ENCODE data around the gene CCDC141. TPM values are rescaled to one million over a fixed set of nuclear protein-coding genes. Genes with fewer than 3 reads are reported as not detected.

CCDC141 gene
- polyA plus RNA-seq, 4 donors, result 0.24 to 0.39 (median 0.30) TPM

DNA sequence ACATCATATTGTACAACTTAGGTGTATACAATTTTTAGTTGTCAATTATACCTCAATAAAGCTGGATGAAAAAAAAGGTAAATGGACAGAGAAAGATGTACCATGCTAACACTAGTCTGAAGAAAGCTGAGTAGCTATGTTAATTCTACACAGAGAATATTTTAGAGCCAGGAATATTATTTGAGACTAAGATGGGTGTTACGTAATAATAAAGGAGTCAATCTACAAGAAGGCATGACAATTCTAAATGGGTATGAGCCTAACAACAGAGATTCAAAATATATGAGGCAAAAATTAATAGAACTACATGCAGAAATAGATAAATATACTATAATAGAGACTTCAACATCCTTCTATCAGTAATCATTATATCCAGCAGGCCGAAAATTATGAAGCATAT, 69.1 kb downstream of the CCDC141 start:
- DNase-seq (ENCODE audit: low read depth in 4 of 4, low spot score in 2 of 4), result no peak

DNA sequence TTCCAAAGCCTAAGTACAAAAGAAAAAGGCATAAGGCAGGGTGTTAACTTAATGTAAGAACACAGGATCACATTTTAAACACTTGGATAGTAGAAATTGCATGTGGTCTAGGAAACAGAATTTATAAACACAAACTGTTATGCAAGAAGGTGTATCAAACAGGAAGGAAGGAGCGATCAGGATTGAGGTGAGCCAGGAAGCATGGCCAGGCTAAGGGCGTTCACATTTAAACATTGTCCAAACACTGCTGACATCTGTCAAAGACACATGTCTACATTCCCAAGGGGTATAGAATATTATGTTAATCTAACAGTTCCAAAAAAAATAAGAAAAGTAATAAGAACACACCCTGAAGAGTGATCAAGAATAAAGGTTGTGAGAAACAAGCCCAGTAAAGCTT, 71.3 kb downstream of the CCDC141 start:
- DNase-seq (ENCODE audit: low read depth in 4 of 4, low spot score in 2 of 4), result no peak

DNA sequence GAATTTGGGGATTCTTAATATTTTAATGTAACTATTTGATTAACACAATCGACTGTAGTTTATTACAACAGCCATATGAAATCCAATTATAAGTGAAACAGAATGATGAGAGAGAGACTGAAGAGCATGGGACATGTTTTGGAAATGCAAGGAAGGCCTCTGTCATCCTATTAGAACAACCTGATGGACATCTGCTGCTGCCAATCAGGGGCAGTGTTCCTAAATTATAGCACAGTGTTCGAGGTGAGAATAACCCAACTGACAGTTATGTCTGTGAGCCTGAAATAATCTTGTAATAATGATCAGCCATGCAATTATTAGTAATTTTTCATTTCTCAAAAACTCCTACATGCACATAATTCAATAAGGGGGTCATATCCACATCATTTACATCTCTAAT, 73.6 kb downstream of the CCDC141 start:
- DNase-seq (ENCODE audit: low read depth in 4 of 4, low spot score in 2 of 4), result no peak

DNA sequence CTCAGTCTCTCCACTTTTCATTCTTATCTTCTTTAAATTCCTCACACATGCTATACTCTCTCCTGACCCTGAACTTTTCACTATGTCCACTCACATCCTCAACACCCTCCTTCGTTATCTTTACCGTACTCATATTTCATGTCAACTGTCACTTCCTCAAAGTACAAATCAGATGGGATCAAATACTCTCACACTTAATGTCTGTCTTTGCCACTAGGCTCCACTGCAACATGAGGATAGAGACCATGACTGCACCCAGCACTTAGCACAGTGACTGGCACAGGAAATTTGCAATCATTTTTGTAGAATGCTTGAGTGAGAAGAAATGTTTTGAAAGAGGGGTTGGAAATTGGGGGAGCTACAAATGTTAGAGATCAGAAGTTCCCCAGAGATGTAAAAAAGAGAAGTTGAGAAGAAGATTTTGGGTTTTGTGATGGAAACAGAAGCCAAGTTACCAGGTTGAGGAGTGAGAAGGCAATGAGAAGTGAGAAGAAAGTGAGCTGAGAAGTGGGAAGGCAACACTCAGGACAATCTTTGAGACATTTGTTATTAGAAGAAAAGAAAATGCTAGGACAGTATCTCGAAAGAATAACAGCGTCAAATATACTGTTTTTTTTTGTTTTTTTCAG, 87.0 kb downstream of the CCDC141 start:
- no peak for DNase-seq (ENCODE audit: low read depth in 4 of 4, low spot score in 2 of 4)

DNA sequence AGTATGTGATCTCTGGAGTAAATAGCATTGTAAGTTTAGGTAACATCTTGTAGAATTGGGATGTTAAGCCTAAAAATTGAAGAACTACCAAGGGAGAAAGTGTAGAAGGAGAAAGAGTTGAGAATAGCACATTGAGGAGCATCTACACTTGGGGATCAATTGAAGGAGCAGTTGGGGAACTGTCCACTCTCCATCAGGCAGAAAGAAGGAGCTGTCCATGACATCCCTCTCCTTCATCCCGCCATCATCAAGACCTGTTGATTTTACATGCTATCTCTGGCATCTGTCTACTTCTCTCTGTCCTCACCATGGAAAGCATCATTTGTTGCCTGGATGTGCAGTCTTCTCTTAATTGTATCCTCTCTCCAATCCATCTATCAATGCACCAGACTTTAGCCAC, 87.8 kb downstream of the CCDC141 start:
- no peak for DNase-seq (ENCODE audit: low read depth in 4 of 4, low spot score in 2 of 4)

DNA sequence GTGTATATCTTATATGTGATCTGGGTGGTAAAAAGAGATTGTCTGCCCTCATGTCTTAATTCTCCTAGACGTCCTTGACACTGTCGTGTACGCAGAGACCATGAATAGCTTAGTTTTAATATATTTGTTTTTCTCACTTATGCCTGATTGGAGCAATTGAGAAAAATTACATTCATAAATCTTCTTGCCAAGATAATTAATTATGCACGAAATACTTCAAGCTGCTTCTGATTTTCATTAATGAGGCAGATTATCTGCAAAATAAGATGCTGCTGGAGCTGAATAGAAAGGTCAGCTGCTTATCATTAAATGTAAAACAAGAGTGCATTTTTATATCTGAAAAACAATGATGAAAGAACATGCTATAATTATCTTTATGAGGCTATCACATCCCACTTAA, 95.9 kb downstream of the CCDC141 start:
- no peak for DNase-seq (ENCODE audit: low read depth in 4 of 4, low spot score in 2 of 4)

DNA sequence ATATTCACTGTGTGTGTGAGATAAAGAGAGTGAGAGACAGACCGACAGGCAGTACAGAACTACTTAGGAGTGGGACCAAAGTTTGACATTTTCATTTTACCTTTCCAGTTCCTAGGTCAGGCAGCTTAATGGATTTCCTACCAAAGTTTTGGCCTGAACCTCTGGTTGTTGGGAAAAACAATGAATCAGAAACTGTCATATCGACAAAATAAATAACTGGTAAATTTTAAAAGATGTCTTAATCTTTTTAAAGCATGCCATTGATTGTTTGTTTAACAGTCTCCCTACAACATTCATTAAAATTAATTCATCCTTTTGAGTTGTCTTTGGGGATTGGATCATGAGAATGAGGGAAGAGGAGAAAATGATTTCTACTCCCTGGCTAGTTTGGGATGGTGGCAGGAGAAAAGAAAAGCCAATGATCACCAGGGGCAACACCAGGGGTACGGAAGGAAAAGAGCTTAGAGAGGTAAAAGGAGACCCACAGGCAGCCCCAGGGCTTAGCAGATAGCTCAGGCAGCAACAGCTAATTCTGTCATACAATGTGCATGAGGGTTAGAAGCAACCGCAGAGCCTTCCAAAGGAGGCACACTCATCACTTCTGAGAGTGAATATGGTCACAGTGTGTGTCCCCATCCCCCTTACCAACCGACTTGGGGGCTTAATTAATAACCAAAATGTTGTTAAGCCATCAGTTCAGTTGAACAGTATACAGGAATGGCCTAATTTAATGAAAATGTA, 98.5 kb downstream of the CCDC141 start:
- DNase-seq (ENCODE audit: low read depth in 4 of 4, low spot score in 2 of 4), result no peak

DNA sequence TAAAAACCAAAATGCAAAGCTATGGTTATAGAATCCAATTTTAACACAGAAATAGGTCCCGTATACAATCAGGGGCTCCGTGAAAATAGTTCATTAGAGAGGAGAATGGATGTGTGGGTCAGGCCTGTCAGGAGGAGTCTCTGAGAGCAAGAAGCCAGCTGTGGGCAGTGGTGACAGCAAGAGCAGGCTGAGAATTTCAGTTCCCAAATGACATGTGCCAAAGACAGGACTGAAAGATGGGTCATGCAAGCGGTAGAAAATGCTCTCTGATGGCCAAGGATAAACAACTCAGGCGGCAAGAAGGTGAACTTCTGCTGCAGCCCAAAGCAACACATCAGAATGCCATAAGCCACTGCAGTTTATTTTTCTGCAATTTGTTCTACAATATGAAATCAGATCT, 100.4 kb downstream of the CCDC141 start:
- no peak for DNase-seq (ENCODE audit: low read depth in 4 of 4, low spot score in 2 of 4)

DNA sequence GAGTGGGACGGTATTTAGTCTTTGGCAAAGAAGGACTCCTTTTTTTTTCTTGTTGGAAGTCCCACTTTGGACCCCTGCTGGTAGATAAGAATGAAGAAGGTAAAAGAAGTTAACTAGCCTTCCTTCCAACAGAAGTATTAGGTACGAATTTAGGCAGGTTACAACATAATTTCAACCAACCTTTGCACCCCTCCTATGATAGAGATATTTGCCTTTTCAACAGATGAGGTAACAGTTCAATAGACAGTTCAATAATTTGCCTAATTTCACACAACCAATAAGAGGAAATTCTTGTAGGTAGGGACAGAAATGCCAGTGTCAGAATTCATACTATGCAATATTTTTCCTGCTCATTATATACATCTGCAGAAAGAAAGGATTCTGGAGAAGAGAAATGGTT, 100.8 kb downstream of the CCDC141 start:
- DNase-seq (ENCODE audit: low read depth in 4 of 4, low spot score in 2 of 4), result no peak

DNA sequence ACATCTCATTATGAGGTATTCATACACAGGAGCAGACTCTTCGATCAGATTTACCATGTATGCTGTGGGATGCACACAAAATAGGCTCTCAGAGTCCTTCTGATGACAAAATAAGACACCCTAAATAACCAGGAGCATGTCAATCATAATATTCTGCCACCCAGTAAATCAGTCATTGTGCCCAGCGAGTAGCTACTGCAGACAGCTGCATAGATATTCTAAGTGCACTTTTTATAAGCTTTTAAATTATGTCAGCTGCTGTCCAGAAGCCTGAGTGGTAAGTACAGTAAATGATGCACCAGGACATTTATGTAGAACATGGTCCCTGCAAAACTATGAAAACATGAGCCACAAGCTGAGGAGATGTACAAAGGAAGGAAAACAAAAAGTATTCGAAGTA, 102.9 kb downstream of the CCDC141 start:
- DNase-seq (ENCODE audit: low read depth in 4 of 4, low spot score in 2 of 4), result no peak

DNA sequence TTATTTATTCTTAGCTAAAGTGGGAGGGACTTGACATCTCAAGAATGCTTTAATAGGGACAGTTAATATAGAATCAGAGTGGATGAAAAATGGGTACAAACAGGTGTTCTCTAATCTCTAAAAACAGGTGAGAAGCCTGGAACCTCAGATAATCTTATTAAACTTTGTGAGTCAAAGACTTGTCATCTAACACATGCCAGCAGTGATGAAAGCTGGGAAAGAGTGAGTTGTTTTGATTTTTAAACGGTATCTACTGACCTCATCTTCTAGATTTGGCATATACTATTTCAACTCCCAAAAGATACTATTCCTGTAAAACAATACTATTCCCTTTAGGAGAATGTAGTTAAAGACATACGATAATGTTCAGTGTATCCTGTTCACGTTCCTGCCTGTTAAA, 103.4 kb downstream of the CCDC141 start:
- DNase-seq (ENCODE audit: low read depth in 4 of 4, low spot score in 2 of 4), result no peak

DNA sequence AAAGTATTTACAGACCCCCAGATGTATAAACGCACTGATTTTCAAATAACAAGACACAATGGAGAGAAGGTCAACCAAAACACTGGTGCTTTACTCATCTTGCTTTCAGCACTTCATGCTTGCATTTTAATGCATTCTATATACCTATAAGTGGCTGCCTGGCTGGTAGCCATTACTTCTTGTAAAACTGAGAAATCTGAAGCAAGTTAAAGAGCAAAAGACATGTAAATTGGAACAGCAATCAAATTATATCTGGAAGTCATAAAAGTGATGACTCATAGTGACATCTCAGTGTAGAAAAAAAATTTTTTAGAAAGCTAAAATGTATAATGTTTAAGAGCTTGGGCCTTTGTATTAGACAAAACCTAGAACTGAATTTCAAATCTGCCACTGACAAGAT, 106.2 kb downstream of the CCDC141 start:
- DNase-seq (ENCODE audit: low read depth in 4 of 4, low spot score in 2 of 4), result no peak

DNA sequence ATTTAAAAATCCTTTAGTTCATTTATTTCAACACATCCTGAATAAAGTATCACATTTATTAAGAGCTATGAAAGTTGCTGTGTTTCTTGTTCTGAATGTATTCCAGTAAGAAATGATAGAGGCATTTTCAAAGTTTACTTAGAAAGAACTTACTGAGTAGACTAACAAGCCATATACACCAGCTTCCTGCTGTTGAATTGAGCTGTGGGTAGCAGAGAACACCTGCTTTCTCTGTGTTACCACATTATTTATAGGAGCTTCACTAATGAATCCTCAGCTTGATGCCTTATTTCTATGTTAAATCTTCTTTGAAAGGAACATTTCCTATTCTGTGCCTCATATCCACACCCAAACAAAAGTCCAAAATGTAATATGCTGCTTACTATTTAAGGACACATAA, 115.4 kb downstream of the CCDC141 start:
- DNase-seq (ENCODE audit: low read depth in 4 of 4, low spot score in 2 of 4), result no peak

DNA sequence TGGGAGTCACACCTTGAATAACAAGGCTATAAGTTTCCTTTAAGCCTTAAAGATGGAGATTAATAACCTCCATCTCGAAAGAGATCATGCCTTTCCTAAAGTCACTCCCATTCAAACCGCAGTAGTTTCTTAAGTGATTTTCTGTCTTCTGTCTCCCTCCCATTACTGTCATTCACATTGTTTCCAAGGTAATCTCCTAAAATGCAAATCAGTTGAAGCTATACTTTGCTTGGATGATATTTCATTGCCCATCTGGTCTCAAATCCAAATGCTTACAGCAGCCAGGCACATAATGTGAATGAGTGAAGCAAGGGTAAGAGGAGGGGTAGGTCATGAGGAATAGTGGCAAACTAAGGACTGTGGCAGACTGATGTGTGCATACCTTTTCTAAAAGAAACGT, 116.4 kb downstream of the CCDC141 start:
- DNase-seq (ENCODE audit: low read depth in 4 of 4, low spot score in 2 of 4), result no peak

DNA sequence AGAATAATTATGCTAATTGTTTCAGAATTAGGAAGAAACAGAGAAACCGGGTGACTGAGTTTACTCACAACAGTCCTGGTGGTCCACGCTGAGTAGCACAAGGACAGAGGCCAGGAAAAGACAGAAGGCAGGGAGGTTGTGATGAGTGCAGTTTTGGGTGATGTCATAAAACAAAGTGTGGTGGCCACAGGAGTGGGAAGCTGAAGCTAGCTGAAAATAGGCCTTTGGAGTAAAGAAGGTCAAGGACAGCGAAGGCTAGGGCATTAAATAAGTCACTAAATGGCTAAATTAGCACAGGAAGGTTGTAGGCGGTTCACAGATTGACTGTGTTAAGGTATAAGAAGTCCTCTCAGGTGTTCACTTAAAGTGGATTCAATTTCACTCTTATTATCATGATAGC, 121.9 kb downstream of the CCDC141 start:
- no peak for DNase-seq (ENCODE audit: low read depth in 4 of 4, low spot score in 2 of 4)

DNA sequence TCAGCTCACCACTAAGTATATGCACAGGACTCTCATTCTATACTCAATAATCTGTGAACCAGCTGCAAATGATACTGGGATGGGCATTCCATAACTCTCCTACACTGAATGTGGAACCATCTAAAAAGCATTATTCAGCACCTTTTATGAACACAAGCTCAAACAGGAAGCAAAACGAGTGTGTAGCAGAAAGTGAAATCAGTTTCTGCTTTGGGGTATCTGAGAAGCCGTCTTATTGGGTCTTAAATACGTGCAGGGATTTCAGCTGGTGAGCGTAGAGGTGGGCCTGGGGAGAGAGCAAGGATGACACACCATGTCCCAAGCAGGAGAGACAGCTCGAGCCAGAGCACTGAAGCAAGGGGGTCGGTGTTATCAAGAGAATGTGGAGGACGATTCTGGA, 122.8 kb downstream of the CCDC141 start:
- DNase-seq (ENCODE audit: low read depth in 4 of 4, low spot score in 2 of 4), result no peak

DNA sequence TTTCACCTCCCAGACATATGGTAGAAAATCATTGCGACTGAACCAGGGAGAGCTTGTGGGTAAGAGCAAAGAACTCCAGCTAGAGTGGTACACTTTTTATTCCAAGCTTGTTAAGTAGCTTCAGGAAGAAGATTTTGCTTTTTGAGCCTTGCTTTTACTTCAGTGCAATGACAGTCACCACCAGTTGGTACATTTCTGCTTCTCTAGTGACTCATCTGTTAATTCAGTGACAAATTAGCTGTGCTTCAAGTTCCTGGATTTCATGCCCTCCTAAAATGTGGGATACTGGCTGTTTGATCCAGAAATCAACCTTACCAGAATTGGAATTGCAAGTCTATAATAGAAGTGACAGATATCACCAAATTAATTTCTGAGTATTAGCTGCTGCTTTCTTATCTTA, 125.1 kb downstream of the CCDC141 start:
- no peak for DNase-seq (ENCODE audit: low read depth in 4 of 4, low spot score in 2 of 4)

DNA sequence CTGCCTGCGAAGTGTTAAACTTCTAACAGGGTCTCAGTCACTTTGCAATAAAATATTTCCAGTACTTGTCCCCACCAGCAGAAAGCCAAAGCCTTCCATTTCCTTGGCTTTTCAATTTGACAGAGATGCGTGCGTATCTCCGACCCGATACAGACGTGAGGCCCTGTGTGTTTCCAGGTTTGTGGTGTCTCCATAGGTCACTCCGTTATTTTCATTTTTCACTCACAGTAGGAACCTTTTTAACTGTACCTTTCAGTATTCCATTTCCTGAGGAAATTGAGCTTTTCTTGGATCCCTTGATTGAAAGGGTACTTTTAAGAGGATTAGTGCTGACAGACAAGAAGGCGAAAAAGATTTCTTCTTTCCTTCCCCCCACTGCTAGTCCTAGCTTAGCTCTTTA, 126.4 kb downstream of the CCDC141 start:
- no peak for DNase-seq (ENCODE audit: low read depth in 4 of 4, low spot score in 2 of 4)

DNA sequence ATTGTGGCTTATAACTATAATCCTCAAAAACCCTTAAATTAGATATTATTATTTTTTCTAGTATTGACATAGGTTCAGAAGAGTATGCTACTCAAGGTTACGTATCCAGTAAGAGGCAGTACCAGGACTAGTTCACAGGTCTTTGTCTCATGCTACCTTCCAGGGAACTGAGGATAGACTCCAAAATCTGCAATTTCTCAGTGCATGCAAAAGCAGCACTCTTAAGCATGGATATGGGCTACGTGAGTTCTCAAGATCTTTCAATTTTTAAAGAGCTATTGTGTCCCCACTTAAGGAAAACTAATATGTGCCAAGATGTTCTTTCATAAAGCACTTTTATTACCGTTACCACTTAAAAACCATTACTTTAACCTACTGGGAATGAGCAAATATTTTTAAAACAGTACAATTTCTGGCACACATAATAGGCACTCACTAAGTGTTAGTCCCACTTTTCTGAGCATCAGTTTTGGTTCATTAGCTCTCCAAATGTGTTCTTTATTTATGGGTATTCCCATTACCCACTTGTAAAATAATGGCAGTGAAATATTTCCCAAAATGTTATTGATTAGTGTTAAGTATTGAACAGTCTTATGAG, 128.9 kb downstream of the CCDC141 start:
- no peak for DNase-seq (ENCODE audit: low read depth in 4 of 4, low spot score in 2 of 4)

DNA sequence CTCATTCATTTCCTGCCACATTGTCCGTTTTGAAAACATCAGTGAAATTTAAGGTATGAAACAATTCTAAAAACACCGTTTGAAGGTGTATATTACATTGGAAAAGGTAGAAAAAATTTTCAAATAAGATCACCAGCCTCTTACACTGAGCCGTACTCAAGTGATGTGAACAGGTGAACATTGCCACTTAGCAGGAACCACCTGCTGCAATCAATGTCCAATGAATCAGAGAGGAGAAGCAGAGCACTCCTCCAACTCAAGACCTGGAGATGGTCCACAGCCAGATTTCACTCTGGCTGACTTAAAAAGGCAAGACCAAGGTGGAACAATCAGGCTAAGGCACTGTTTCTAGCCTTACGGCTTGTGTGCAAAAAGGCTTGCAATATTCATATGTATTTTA, 132.4 kb downstream of the CCDC141 start:
- DNase-seq (ENCODE audit: low read depth in 4 of 4, low spot score in 2 of 4), result no peak

DNA sequence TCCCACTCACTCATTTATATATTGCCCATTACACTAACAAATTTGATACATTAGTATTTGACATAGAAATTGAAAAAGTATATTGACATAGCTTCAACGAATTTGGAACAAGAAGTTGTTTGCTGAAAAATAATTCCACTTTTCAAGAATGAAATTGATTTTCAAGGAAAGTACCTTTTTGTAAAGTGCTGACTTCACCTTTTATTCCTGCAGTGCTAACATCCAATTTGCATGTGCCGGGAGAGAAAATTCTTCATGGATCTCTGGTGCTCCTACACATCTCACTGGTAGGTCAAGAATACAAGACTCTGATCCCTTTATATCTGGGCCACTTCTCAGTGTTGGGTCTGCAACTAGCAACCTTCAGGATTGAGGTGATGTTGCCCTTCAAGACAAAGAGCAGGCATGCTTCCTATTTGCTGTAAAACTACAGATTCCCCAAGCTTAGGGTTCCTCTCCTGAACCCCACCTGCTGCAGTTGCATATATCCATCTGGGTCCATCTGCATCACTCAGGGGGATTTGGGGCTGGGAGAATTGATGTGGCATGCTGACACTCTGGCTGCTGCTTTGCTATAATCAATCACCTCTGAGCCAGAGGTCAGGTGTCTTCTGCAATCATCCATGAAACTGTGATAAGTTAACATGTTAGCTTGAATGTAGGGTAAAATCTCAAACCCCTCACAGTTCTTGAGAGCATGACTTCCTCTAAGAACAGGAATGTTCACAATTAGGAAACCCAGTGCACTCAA, 134.3 kb downstream of the CCDC141 start:
- DNase-seq (ENCODE audit: low read depth in 4 of 4, low spot score in 2 of 4), result no peak
